Right lobe of liver (tissue), 6 donors: ENCODE measurements around the gene MAP7D2. TPM values are rescaled to one million over a fixed set of nuclear protein-coding genes. Genes with fewer than 3 reads are reported as not detected.

Experiments used
- ATAC-seq, 4 donors: fragments of 200-7000 bp; cut with Tn5 transposase; one replicate each; pipeline ENCODE4 v1.9.1; 2020; ENCODE audit warnings: mild to moderate bottlenecking in 4 of 4, moderate library complexity in 4 of 4
- DNase-seq, 3 donors: peaks; one replicate each; pipeline ENCODE4 v3.0.0-alpha.2; 2020
- H3K27ac ChIP-seq, 3 donors: fragments of 200-600 bp; one replicate each; pipeline ENCODE4 v1.8.0; 2022
- H3K27me3 ChIP-seq, 2 donors: fragments of 200-600 bp; one replicate each; pipeline ENCODE4 v1.8.0; 2022
- H3K36me3 ChIP-seq, 4 donors: fragments of 200-600 bp; sonication (generic) in 1 of 4; one replicate each; pipeline versions ENCODE4 v1.5.1 to v1.8.0; 2017 to 2022; ENCODE audit warnings: control low read depth in 1 of 4
- H3K4me1 ChIP-seq, 4 donors: fragments of 200-600 bp; sonication (generic) in 1 of 4; one replicate each; pipeline versions ENCODE4 v1.5.1 to v1.8.0; 2017 to 2022; ENCODE audit warnings: control low read depth in 1 of 4
- H3K4me3 ChIP-seq, 3 donors: fragments of 200-600 bp; one replicate each; pipeline ENCODE4 v1.8.0; 2022
- H3K9me3 ChIP-seq, 4 donors: fragments of 200-600 bp; sonication (generic) in 1 of 4; one replicate each; pipeline versions ENCODE4 v1.5.1 to v1.8.0; 2017 to 2022; ENCODE audit warnings: control low read depth in 1 of 4
- CTCF ChIP-seq, 4 donors: fragments of 200-600 bp in 3 of 4; fragments of 450-650 bp in 1 of 4; IDR thresholded peaks; one replicate each; pipeline versions ENCODE4 v1.5.1 to v1.8.0; 2016 to 2022; ENCODE audit warnings: antibody characterized with exemption in 4 of 4, mild to moderate bottlenecking in 2 of 4
- POLR2A ChIP-seq: fragments of 450-650 bp; IDR thresholded peaks from one replicate; pipeline ENCODE4 v1.6.1; 2017; ENCODE audit warnings: antibody characterized with exemption, mild to moderate bottlenecking
- WGBS: methylation state at CpG from one replicate; pipeline ENCODE4 v1.1.6; 2018; ENCODE audit warnings: low coverage, low lambda C conversion rate; ENCODE audit not compliant: insufficient coverage; ENCODE audit errors: missing lambda C conversion rate; 5-methylcytosine and 5-hydroxymethylcytosine counted together
- intact Hi-C, 2 donors: fragments of 100-400 bp; cut with DNase I; formaldehyde crosslinking; loops; one replicate each; pipeline versions ENCODE4 v1.11.2 to v1.14.1; 2022
- total RNA-seq, 6 experiments: library from RNA; depleted of rRNA in 2 of 6; stranded (reverse); fragments of >200 nt in 2 of 6; fragmentation: NEBNext Ultra II Directional in 3 of 6; extraction: Animal tissue kit (Norgen Biotek cat#: 25700) in 3 of 6; gene quantifications; one replicate each; pipeline versions ENCODE4 v1.1.0 to v1.2.4, GENCODE V29; 2016 to 2023
- donor health status: DM: no; HTN: yes; CAD: no.
- donor health status: DM: no; HTN: no; CAD: no.
- donor health status: DM: no; HTN: no; CAD: no.
- donor health status: DM: no; HTN: yes; CAD: no.
- donor health status: DM: no; HTN: yes; CAD: no.

Gene MAP7D2
- total RNA-seq, 6 experiments from 2014 or later: 0.11 to 0.49 (median 0.30) TPM; not detected in 2

- intact Hi-C loops: no loop called here
- 40% methylated on average over 1 of the region's 7 CpGs for WGBS
- Histone ChIP-seq H3K36me3 (no peaks in the 10 kb centered on the region), H3K27me3 (no peaks in the 10 kb centered on the region), H3K4me3 (no peak overlapping the region), H3K4me1 (no peaks in the 10 kb centered on the region), H3K27ac (no peak overlapping the region), H3K9me3 (no peaks in the 10 kb centered on the region)
- DNase-seq (no peak), ATAC-seq (no peak)
- no peak for TF ChIP-seq POLR2A
Observed at GRCh38 chrX:20042221-20042620, 74.5 kb downstream of the MAP7D2 start.

- no peaks in the 10 kb centered on the region for H3K4me1 ChIP-seq
- ATAC-seq (no peak), DNase-seq (no peak)
- TF ChIP-seq CTCF (IDR thresholded peaks at IDR 0.05) (no peak), POLR2A (no peak)
- H3K4me3 ChIP-seq: no peak overlapping the region
- H3K36me3 ChIP-seq: no peaks in the 10 kb centered on the region
- no peak overlapping the region for H3K27ac ChIP-seq
- no peaks in the 10 kb centered on the region for H3K9me3 ChIP-seq
- 67% methylated on average over 3 of the region's 3 CpGs for WGBS
- no peaks in the 10 kb centered on the region for H3K27me3 ChIP-seq
- intact Hi-C loops: no loop called here
Observed at GRCh38 chrX:20038966-20039365, 77.7 kb downstream of the MAP7D2 start.

GRCh38 chrX:20037186-20037585 is 79.5 kb downstream of the MAP7D2 start:
- WGBS: 67% methylated on average over 1 of the region's 6 CpGs
- Histone ChIP-seq H3K36me3 (no peaks in the 10 kb centered on the region), H3K4me3 (no peak overlapping the region), H3K27me3 (no peaks in the 10 kb centered on the region), H3K4me1 (no peaks in the 10 kb centered on the region), H3K27ac (no peak overlapping the region), H3K9me3 (no peaks in the 10 kb centered on the region)
- intact Hi-C loops: no loop called here
- DNase-seq (no peak), ATAC-seq (no peak)
- TF ChIP-seq CTCF (IDR thresholded peaks at IDR 0.05): no peak
- TF ChIP-seq POLR2A: no peak

- H3K36me3 ChIP-seq: no peaks in the 10 kb centered on the region
- H3K27ac ChIP-seq: no peak overlapping the region
- TF ChIP-seq POLR2A (no peak), CTCF (IDR thresholded peaks at IDR 0.05) (no peak)
- no peaks in the 10 kb centered on the region for H3K27me3 ChIP-seq
- 86% methylated on average over 2 of the region's 2 CpGs for WGBS
- peaks cover 0 to 4% (median 0%) of the 10 kb centered on the region in 4 donors for H3K4me1 ChIP-seq
- no peak for ATAC-seq
- DNase-seq: no peak
- H3K9me3 ChIP-seq: no peaks in the 10 kb centered on the region
- intact Hi-C loops: no loop called here
- no peak overlapping the region for H3K4me3 ChIP-seq
Observed at GRCh38 chrX:20032201-20032600, 84.5 kb downstream of the MAP7D2 start.

GRCh38 chrX:20029728-20030127 is 87.0 kb downstream of the MAP7D2 start:
- H3K27me3 ChIP-seq: no peaks in the 10 kb centered on the region
- peak overlapping the region in 1 of 3 donors; percentile 45 for H3K27ac ChIP-seq
- H3K9me3 ChIP-seq: no peaks in the 10 kb centered on the region
- TF ChIP-seq CTCF (IDR thresholded peaks at IDR 0.05) (no peak), POLR2A (no peak)
- peak; percentile 88 to 99 (median 93) for ATAC-seq
- DNase-seq: peak; percentile 46 to 55 (median 50)
- no peaks in the 10 kb centered on the region for H3K36me3 ChIP-seq
- 7% methylated on average over 2 of the region's 2 CpGs for WGBS
- peaks cover 0 to 4% (median 0%) of the 10 kb centered on the region in 4 donors for H3K4me1 ChIP-seq
- H3K4me3 ChIP-seq: no peak overlapping the region
- intact Hi-C loops: no loop called here
